Measurements from ENCODE around the gene LARP4B. TPM values are rescaled to one million over a fixed set of nuclear protein-coding genes. Genes with fewer than 3 reads are reported as not detected.

The LARP4B gene
- total RNA-seq, 1 donor from 2014 or later: 90.2 TPM

GRCh38 chr10:969473-970150 lies 38.1 kb upstream of the LARP4B start:
- Mint-ChIP-seq H3K27me3 (ENCODE audit: low read depth) (peaks cover 7% of the 10 kb centered on the region), H3K4me3 (no peak overlapping the region), H3K9me3 (peaks cover 5% of the 10 kb centered on the region), H3K36me3 (no peaks in the 10 kb centered on the region), H3K4me1 (peaks cover 8% of the 10 kb centered on the region), H3K27ac (no peak overlapping the region)
- no peak for DNase-seq (ENCODE audit: low spot score in 2 of 2, unreplicated experiment in 2 of 2)
- no peak for TF ChIP-seq CTCF (IDR thresholded peaks at IDR 0.05; ENCODE audit: unreplicated experiment)

GRCh38 chr10:968546-969199 lies 37.2 kb upstream of the LARP4B start:
- Mint-ChIP-seq H3K9me3 (peaks cover 5% of the 10 kb centered on the region), H3K4me3 (no peak overlapping the region), H3K36me3 (no peaks in the 10 kb centered on the region), H3K27ac (no peak overlapping the region), H3K4me1 (peaks cover 8% of the 10 kb centered on the region), H3K27me3 (ENCODE audit: low read depth) (peaks cover 7% of the 10 kb centered on the region)
- no peak for DNase-seq (ENCODE audit: low spot score in 2 of 2, unreplicated experiment in 2 of 2)
- TF ChIP-seq CTCF (IDR thresholded peaks at IDR 0.05; ENCODE audit: unreplicated experiment): no peak

- Mint-ChIP-seq H3K27me3 (ENCODE audit: low read depth) (peaks cover 7% of the 10 kb centered on the region), H3K9me3 (no peaks in the 10 kb centered on the region), H3K27ac (no peak overlapping the region), H3K4me1 (peaks cover 8% of the 10 kb centered on the region), H3K36me3 (no peaks in the 10 kb centered on the region), H3K4me3 (no peak overlapping the region)
- TF ChIP-seq CTCF (IDR thresholded peaks at IDR 0.05; ENCODE audit: unreplicated experiment): no peak
- no peak for DNase-seq (ENCODE audit: low spot score in 2 of 2, unreplicated experiment in 2 of 2)
Measured at GRCh38 chr10:966466-967235, 35.1 kb upstream of the LARP4B start.

GRCh38 chr10:964988-965417 lies 33.5 kb upstream of the LARP4B start:
- H3K9me3 Mint-ChIP-seq: no peaks in the 10 kb centered on the region
- no peak for DNase-seq (ENCODE audit: low spot score in 2 of 2, unreplicated experiment in 2 of 2)
- H3K4me1 Mint-ChIP-seq: no peaks in the 10 kb centered on the region
- no peak overlapping the region for H3K27ac Mint-ChIP-seq
- H3K27me3 Mint-ChIP-seq (ENCODE audit: low read depth): peaks cover 9% of the 10 kb centered on the region
- no peak overlapping the region for H3K4me3 Mint-ChIP-seq
- H3K36me3 Mint-ChIP-seq: no peaks in the 10 kb centered on the region
- no peak for TF ChIP-seq CTCF (IDR thresholded peaks at IDR 0.05; ENCODE audit: unreplicated experiment)

- Mint-ChIP-seq H3K36me3 (no peaks in the 10 kb centered on the region), H3K27me3 (ENCODE audit: low read depth) (peaks cover 11% of the 10 kb centered on the region), H3K27ac (no peak overlapping the region), H3K4me1 (no peaks in the 10 kb centered on the region), H3K9me3 (no peaks in the 10 kb centered on the region), H3K4me3 (no peak overlapping the region)
- DNase-seq (ENCODE audit: low spot score in 2 of 2, unreplicated experiment in 2 of 2): no peak
- no peak for TF ChIP-seq CTCF (IDR thresholded peaks at IDR 0.05; ENCODE audit: unreplicated experiment)
Measured at GRCh38 chr10:964321-964987, 32.9 kb upstream of the LARP4B start.

Measured in mesothelial cell of epicardium (in vitro differentiated cells).